Hepatocyte (in vitro differentiated cells): ENCODE data around the gene KCNJ16.

Experiments used
- CTCF ChIP-seq: fragments of 200-600 bp; sonication (generic); IDR thresholded peaks from 2 replicates; pipeline ENCODE4 v1.5.1; 2016; ENCODE audit warnings: antibody characterized with exemption, mild to moderate bottlenecking; ENCODE audit not compliant: poor library complexity
- EZH2phosphoT487 ChIP-seq: fragments of 200-600 bp; sonication (generic); IDR thresholded peaks from one replicate; pipeline ENCODE4 v1.6.1; 2018; ENCODE audit warnings: antibody characterized with exemption, mild to moderate bottlenecking, low read depth, moderate library complexity; ENCODE audit not compliant: unreplicated experiment, severe bottlenecking

DNA sequence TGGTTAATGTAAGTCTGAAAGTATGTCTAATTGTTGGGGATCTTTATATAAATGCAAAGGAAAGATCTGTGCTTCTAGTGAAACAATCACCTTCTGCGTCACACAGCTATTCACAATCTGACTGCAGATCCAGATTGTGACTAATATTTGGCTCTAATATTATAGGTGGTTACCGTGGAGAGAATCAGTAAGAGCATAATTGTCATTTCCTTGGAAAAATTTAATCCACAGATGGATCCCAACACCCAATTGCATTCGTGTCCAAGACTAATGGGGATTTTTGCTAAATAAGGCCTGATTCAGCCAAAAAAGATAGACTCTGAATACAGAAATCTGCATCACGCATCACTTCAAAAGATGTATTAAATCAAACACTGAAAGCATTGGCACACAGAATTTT is 91.6 kb downstream of the KCNJ16 start:
- TF ChIP-seq CTCF = no peak
- no peak for TF ChIP-seq EZH2phosphoT487
